CD4-positive, alpha-beta T cell treated with Interleukin-17A for 1 hour (primary cell): ENCODE measurements around the gene AUTS2.
"Not testable (repeated sequence)": the region's sequence is repeated elsewhere in the genome, so short reads cannot be mapped to it uniquely, and the experiment has no call there.

Experiments
- DNase-seq: peaks from one replicate; pipeline ENCODE4 v3.0.0-alpha.2; 2020

The AUTS2 gene

GRCh38 chr7:70790215-70791073, 1192.2 kb downstream of the AUTS2 start:
- no peak for DNase-seq

GRCh38 chr7:70791341-70791740, 1193.1 kb downstream of the AUTS2 start:
- no peak for DNase-seq

- DNase-seq: no peak
These were observed 1194.8 kb downstream of the AUTS2 start for GRCh38 chr7:70793060-70793459.

GRCh38 chr7:70793821-70794220, 1195.5 kb downstream of the AUTS2 start:
- no peak for DNase-seq

GRCh38 chr7:70794962-70795361, 1196.7 kb downstream of the AUTS2 start:
- DNase-seq: no peak

GRCh38 chr7:70795948-70796347, 1197.7 kb downstream of the AUTS2 start:
- DNase-seq: no peak

- DNase-seq: no peak
These were observed 1198.8 kb downstream of the AUTS2 start for GRCh38 chr7:70797109-70797514.

GRCh38 chr7:70799841-70800405, 1201.6 kb downstream of the AUTS2 start:
- DNase-seq: no peak

GRCh38 chr7:70805360-70805759, 1207.1 kb downstream of the AUTS2 start:
- DNase-seq: no peak

GRCh38 chr7:70807650-70808049, 1209.4 kb downstream of the AUTS2 start:
- DNase-seq: no peak

- DNase-seq: no peak
These were observed 1210.6 kb downstream of the AUTS2 start for GRCh38 chr7:70808876-70809275.

- no peak for DNase-seq
These were observed 1212.4 kb downstream of the AUTS2 start for GRCh38 chr7:70810558-70811139.

- DNase-seq: no peak
These were observed 1214.2 kb downstream of the AUTS2 start for GRCh38 chr7:70812511-70812910.

GRCh38 chr7:70822490-70822889, 1224.2 kb downstream of the AUTS2 start:
- DNase-seq: not testable (repeated sequence)

- peak; percentile 51 for DNase-seq
These were observed 1231.2 kb downstream of the AUTS2 start for GRCh38 chr7:70829221-70830059.

- no peak for DNase-seq
These were observed 1231.8 kb downstream of the AUTS2 start for GRCh38 chr7:70830060-70830395.

- DNase-seq: no peak
These were observed 1232.2 kb downstream of the AUTS2 start for GRCh38 chr7:70830426-70830825.

GRCh38 chr7:70833726-70834125, 1235.5 kb downstream of the AUTS2 start:
- no peak for DNase-seq

- DNase-seq: no peak
These were observed 1236.1 kb downstream of the AUTS2 start for GRCh38 chr7:70834424-70834823.

- DNase-seq: no peak
These were observed 1237.4 kb downstream of the AUTS2 start for GRCh38 chr7:70835658-70836057.

- DNase-seq: no peak
These were observed 1238.0 kb downstream of the AUTS2 start for GRCh38 chr7:70836279-70836678.

- DNase-seq: no peak
These were observed 1238.7 kb downstream of the AUTS2 start for GRCh38 chr7:70836946-70837345.

GRCh38 chr7:70837589-70837988, 1239.3 kb downstream of the AUTS2 start:
- DNase-seq: no peak
